Stimulated activated CD8-positive, alpha-beta memory T cell treated with anti-CD3 and anti-CD28 coated beads, Interleukin-2, amount 100 ng/mL, for 48 hours (primary cell): ENCODE measurements around the gene SSTR5.

Source experiments
- DNase-seq, 2 donors: peaks; one replicate each; pipeline ENCODE4 v3.0.0-alpha.2; 2020; ENCODE audit warnings: low read depth in 2 of 2

Gene SSTR5

DNA sequence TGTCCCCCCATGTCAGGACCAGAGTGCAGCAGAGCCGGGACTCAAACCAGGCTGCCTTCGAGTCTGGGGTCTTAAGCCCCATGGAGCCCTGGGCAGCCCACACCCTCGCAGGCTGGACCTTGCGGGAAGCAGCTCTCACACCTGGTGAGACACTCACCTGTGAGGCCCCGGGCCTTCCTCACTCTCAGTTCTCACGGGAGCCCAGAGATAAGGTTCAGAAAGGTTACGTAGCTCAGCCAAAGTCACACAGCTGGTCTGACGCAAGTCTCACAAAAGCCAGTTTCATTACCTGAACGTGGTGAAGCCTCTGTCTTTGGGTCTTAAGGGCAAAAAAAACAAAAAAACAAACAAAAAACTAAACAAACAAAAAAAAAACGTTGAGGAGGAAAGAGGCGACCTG, 32.8 kb upstream of the SSTR5 start:
- DNase-seq = no peak

DNA sequence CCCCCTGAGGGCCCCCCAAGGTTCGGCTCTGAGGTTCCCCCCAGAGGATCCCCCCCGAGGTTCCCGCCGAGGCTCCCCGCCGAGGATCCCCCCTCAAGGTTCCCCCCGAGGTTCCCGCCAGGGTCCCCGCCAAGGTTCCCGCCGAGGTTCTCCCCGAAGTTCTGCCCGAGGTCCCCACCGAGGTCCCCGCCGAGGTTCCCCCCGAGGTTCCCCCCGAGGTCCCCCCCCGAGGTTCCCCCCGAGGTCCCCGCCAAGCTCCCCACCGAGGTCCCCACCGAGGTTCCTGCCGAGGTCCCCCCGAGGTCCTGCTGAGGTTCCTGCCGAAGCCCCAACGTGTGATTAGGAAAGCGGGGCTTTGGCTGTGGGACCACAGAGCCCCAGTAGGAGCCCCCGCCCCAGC, 32.2 kb upstream of the SSTR5 start:
- DNase-seq = no peak

DNA sequence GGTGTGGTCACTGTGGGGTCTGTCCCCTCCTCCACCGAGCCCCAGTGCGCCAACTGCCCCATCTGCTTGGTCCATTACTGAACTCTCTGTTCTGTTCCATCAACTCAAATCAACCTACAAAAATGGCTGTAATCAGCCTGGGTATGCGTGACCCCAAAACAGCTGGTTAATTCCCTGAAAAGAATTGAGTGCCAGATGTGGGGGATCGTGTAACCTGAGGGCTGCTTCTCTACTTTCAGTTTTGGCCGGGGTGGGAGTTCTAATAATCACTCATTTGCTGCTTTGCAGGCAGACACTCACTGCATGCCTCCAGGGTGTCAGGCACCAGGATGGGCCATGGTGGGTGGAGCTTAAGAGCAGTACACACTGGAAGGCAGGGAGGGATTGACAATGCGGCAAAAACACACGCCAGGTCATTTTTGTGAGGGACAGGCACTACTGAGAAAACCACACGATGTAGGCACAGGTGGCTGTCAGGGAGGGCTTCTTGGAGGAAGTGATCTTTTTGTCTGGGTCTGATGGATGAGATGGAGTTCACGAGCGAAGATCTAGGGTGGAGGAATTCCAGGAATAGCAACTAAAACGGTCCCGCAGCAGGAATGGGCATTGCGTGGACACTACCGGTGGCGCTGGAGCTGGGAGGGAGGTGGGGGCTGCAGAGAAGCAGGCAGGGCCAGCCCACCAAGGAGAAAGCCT, 30.4 kb upstream of the SSTR5 start:
- no peak for DNase-seq

DNA sequence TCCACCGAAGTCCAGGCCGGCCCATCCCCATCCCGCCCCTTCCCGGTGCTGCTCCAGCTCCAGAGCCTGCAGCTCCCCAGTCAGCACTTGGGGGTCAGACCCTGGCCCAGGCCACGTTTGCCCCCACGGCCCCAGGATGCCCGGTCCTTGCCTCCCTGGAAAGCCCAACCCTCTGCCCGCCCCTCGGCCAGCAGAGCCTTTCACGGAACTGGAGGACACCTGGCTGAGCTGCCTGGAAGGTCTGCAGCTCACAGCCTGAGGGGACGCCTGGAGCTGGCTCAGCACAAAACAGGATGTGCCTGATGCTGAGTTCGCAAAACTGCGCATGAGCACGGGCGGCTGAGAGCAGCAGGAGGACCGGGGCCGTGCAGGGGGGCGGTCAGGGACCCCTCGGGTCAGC, 29.7 kb upstream of the SSTR5 start:
- no peak for DNase-seq

DNA sequence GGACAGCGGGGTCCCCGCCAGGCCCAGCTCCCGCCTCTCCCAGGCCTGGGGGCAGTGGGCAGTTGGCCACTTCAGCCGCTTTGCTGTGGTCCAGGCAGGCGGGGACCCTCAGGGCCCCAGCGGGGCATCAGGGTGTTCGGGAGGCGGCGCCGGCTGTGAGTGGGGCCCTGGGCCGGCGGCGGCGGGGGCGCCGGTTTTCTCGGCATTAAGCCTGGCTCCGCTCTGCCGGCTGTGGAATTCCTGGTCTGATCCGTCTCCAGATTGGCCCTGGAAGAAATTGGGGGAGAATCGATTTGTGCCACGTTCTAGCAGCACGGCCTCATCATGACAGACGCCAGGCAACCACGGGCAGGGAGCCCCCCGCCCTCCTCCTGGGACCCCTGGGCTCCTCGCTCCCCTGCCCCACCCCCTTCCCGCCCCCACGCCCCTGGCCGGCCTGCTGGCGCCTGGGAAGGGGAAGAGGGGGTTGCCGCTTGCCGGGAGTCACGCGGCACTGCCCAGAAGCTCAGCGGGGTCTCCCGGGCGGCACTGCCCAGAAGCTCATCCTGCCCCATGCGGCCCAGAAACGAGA, 28.6 kb upstream of the SSTR5 start:
- no peak for DNase-seq

DNA sequence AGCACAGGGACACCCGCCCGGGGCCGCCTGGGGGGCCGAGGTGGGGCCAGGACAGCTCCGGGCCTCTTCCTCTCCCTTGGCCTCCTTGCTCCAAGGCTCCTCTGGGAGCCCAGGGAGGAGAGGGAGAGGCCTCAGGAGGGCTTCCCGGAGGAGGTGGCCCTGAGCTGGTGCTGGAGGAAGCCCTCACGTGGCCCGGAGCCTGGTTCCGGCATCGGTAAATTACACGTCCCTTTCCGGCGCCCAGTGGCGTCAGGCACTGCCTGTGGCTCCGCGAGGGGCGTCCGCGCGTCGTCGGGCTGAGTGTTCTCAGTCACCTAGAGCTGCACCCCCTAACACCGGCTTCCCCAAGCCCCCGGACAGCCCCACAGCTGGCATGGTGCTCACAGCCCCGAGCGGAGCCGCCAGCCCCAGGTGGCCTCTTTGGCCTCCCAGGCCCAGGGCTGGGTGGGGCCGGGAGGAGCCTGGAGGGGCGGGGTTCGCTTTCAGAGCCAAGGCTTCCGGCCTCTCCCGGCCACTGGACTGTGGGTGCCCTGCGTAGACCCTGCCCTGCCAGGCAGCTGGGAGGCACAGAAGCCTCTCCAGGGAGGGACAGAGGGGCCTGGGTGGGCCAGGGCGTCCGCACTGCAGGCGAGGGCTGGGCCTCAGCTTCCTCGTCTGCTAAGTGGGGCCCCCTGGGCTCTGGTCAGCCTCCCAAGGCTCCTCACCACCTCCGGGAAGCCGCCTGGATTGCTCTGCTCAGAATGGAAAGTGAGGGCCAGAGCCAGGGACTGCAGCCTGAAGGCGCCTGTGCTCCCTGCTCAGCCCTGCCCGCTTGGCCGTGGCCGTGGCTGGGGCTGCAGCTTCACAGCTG, 27.9 kb upstream of the SSTR5 start:
- DNase-seq = no peak

DNA sequence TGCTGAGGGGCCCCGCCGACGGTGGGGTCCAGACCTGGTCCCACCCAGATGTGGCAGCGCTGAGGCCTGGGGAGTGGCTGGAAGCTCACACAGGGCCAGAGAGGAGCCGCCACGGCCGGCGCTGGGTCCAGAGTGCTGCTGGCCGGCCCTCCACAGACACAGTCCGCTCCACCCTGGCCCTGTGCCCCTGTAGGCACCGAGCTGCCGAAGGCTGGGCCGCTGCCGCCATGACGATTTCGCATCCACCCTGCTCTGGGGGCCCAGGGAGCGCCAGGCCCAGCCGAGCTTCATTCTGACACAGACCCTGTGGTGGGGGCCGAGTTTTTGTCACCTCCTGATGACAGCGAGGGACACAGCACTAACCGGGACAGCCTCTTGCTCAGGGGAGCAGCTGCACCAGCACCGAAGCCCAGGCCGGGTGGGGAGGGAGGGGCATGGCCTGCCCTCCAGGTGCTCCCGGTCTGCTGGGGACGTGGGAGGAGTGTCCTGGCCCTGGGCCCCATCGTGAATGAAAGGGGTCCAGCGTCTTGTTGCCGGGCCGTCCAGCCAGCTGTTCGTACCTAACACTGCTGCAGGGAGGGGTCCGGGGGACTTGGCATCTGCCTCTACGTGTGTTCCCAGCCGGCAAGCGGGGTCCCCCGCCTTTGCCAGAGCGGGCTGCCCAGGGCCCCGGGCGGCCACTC, 27.1 kb upstream of the SSTR5 start:
- no peak for DNase-seq

DNA sequence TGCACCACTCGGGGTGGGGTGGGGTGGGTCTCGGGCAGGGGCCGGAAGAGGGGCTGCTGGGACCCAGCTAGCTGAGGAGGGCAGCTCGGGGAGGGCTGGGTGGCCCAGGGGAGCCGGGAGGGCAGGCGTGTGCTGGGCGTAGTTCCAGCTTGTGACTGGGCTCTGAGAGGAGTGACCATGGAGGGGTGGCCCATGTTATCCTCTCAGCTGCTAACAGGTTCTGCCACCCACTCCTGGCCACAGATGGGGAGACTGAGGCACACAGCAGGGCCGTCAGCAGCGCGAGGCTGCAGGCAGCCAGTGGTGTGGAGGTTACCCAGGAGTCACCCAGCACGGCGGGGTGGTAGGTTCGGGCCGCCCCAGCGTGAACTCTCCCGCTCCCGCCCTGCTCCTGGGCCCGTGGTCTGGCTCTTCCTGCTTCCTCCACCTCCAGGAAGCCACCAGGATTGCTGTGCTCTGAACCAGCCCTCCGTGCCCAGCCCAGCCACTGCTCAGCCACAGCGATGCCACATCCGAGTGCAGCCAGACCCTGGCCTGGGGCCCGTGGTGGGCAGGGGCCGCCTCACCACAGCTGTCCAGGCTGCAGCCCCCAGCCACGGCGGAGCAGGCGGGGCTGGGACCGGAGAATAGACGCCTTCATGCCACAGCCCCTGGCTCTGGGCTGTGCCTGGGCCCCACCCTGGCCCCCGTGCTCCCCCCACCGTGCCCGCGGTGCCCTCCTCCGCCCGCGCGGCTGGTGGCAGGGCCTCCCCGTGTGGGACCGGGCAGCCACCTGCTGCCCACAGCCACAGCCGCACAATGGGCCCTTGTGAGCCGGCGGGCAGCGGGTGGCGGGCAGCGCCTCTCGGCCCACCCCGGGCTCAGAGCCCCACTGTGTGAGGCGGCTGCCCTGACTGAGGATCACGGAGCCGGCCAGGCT, 26.3 kb upstream of the SSTR5 start:
- no peak for DNase-seq

DNA sequence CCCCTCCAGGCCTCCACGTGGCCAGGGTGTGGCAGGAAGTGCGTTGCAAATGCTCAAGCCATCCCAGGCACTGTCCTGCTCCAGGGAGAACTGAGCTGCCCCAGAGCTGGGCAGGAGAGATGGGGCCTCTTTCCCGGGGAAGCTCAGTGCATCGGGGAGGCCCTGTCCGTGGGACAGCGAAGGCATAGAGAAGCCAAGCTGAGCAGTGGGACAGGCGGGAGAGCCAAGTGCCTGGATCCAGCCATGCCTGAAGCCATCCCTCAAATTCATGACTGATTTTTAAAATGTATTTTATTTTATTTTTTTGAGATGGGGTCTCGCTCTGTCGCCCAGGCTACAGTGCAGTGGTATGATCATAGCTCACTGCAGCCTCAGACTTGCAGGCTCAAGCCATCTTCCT, 25.4 kb upstream of the SSTR5 start:
- DNase-seq = no peak

DNA sequence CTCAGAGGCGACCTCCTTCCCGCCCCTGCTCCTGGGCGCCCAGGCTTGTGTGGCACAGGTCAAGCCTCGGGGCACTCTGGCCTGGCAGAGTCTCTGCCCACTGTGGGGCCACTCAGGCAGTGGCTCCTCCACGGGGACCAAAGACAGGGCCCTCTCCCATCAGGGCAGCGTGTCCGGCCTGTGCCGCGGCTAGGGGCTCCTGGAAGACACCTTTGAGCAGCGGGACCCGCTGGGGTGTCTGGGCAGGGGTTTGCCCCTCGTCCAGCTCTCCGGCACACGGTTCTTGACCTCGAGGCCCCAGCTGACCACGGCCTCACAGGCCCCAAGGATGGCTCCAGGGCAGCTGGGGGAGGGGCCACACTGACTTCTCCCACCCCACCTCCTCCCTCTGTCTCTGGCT, 24.7 kb upstream of the SSTR5 start:
- DNase-seq = no peak

DNA sequence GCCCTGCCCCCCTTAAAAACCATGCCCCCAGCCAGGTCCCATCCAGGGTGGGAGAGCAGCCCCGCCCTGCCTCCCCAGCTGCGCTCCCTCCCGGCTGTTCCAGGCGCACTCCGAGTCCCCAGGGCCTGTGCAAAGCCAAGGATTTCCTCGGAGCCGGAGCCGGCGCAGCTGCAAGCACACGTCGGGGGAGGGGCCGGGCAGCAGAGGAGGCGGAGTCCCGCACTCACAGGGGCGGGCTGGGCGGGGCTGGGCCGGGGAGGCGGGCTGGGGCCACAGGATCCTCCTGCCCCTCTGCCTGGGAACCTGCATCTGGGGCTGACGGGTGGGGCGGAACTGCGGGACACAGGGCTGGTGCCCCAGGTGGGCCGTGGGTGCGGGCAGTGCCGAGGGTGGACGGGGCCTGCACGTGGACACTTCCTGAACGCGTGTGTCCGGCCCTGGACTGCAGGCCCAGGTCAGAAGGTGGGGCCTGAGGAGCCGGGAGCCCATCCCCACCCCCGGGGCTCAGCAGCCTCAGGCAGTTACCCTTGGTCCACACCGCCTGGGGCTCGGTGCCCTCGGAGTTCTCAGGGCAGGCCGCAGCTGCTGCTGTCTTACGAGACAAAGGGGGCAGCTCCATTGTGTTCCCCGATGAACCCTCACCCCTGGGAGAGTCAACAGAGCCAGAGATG, 24.0 kb upstream of the SSTR5 start:
- no peak for DNase-seq

DNA sequence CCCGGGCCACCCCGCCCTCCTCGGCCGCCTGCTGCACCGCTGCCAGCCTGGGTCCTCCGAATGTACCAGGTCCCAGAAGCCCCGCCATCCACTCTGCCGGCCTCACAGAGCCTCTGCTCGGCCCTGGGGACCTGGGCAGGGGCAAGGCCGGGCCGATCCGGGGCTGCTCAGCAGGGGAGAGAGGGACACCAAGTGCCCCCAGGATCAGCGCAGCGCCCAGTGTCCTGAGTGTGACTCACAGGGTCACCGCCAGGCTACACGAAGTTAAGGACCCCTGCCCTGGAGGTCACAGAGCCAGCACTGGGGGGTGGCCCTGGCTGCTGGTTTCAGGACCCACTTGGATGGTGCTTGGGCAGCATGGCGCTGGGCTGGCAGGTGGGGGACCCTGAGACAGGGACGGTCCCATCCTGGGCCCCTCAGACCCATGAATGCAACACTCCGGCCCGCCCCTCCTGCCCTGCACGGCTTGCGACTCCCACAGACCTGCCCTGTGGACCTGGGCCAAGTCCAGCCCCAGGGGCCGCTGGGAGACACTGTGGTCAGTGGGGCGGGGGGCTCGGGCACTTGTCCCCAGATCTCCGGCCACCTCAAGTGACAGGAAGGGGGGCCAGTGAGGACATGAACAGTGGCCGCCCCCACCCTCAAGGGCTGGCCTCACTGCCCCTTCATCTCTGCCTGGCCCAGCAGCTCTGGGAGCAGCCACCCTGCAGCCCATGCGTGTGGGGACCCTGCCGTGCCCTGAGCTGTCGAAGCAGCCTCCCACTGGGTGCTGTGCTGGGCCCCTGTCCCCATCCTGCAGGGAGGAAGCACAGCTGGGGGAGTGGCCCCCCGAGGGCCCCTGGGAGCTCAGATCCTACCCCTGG, 23.2 kb upstream of the SSTR5 start:
- DNase-seq = no peak

DNA sequence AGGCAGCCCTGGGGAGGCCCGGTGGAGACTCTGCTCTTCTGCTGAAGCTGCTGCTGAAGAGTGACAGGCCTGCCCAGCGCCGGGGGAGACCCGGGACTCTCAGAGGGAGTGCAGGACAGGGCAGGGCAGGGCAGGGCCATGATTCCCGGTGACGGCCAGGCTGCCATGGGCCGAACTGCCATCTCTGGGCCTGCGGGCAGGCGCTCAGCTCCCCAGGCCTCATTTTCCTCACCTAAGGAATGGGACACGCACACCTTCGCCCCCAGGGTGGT, 22.6 kb upstream of the SSTR5 start:
- no peak for DNase-seq

DNA sequence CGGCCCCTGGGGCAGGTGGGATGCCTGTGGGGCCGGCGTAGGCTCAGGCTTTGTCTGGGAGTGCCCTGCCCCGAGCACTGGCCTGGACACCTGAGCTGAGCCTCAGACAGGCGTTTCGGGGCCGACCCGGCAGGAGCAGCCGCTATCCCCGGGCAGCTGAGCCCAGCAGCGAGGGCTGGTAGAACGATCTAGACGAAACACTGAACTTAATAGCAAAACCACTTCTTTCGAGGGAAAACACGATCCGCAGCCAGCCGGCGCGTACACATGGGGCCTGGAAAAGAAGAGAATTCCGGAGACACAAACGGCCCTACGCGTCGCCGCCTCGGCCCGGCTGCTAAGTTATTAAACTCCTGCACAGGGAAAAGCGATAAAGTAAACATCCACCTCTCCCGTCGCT, 22.0 kb upstream of the SSTR5 start:
- DNase-seq = no peak

DNA sequence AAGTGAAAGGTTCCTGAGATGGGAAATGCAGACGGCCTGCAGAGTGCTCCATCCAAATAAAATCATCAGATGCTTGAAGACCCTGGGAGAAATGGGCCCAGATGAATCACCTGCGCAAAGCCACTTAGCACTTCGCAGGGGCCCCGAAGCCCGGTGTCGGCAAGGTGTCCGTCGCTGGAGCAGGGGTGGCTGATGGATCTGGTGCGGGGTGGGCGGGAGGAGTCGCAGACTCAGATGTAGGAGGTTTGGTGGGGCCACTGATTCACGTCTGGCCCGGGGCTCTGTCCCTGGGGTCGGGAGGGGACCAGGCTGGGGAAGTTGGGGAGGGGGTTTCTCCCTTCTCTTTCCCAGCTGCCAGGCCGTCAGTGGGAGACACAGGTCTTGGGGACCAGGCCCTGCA, 21.6 kb upstream of the SSTR5 start:
- no peak for DNase-seq

DNA sequence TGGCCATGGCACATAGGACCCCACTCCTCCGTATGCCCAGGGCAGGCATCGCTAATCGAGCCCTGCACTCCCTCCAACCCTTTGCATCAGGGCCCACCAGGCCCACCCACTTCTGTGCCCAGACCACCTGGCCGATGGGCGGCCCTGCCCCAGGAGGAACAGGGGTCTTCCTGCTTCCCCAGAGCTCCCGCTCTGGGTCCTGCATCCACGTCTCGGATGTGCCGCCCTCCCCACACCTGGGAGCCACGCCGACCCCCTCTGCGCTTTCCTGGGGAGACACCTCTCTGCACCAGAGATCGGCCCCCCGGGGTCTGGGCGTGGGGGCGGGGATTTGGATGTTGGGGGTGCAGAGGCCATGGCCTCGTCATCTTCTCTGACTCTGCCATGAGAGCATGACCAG, 21.1 kb upstream of the SSTR5 start:
- DNase-seq = no peak

DNA sequence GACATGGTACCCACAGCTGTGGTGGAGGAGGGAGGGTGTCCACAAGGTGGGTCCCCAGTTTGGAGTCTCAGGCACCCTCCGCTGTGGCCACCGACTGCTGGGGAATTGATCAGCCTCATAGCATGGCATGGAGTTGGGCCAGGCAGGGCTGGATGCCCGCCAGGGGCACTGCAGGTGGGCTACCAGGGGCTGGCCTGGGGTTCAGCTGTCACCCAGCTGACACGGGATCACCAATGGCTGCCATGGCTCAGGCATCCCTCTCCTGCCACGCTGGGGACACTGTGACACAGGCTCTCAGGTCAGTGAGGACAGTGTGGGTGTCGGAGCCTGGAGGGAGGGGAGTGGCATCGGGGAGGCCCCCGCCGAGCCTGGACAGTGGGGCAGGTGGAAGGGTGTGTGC, 19.8 kb upstream of the SSTR5 start:
- no peak for DNase-seq

DNA sequence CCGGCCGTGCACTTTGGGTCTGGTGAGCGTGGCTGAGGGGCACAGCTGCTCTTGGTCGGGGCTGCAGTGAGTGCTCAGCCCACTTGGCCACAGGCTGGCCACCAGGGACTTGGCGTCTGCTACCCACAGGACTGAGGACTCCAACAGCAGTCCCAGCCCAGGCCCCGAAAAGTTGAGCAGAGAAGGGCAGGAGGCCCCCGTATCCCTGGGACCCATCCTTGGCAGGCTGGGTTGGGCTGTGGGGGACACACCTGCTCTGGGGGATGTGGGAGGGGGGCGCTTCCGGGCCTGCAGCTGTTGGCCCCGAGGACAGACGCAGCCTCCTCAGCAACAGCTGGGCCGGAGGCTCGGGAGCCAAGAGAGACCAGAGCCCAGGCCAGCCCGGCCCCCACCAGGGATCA, 19.4 kb upstream of the SSTR5 start:
- no peak for DNase-seq

DNA sequence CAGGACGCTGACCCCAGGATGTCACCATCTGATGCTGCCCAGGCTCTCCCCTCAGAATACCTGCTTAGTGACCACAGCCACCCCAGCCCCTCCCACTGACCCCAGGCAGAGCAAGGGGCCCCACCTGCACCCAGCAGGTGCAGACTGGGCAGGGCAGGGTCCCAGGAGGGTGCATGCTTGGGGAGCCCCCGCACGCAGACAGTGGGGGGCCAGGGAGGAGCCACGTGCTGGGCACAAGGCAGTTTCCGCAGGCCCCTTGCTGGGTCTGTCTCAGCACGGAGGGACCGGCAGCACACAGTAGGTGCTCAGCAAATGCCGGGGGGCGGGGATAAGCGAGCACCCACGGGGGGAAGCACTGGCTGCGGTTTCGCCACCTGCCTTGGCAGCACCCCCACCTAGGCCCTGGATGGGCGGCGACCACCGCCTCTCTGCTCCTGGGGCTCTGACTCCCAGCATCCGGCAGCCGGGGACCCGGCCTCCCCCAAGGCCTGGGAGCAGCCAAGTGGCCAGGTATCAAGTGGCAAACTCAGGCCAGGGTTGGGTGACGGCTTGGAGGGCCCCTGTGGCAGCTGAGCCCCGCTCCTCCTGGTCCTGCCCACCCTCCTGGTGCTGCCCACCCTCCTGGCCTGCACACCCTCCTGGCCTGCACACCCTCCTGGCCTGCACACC, 18.7 kb upstream of the SSTR5 start:
- no peak for DNase-seq
